ENCODE measurements around the gene MYCN. TPM values are rescaled to one million over a fixed set of nuclear protein-coding genes. Genes with fewer than 3 reads are reported as not detected.

MYCN gene
- total RNA-seq, 4 donors from 2014 or later, result not detected

DNA sequence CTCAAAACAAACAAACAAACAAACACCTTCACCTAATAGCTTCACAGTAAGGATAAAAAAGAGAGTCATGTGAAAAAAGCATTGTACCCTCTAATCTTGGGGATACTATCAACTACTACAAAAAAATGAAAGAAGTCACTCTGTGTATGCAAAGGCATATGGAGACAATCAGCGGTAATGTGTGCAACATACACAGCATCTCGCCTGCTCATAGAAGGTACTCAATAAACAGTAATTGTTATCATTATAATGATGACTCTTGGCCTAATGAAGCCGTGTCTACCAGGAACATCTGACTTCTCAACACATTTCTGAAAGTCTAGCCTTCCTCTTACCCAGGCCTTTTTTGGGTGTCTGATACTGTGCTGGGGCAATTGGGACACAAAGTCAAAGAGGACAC is 55.3 kb downstream of the MYCN start:
- TF ChIP-seq, protein P1, sequence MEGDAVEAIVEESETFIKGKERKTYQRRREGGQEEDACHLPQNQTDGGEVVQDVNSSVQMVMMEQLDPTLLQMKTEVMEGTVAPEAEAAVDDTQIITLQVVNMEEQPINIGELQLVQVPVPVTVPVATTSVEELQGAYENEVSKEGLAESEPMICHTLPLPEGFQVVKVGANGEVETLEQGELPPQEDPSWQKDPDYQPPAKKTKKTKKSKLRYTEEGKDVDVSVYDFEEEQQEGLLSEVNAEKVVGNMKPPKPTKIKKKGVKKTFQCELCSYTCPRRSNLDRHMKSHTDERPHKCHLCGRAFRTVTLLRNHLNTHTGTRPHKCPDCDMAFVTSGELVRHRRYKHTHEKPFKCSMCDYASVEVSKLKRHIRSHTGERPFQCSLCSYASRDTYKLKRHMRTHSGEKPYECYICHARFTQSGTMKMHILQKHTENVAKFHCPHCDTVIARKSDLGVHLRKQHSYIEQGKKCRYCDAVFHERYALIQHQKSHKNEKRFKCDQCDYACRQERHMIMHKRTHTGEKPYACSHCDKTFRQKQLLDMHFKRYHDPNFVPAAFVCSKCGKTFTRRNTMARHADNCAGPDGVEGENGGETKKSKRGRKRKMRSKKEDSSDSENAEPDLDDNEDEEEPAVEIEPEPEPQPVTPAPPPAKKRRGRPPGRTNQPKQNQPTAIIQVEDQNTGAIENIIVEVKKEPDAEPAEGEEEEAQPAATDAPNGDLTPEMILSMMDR (IDR thresholded peaks at IDR 0.05; ENCODE audit: low read depth), result no peak

Small RNA genes within 50 kb of the gene (small RNA-seq; reads per million reads assigned to genes)
- gene RF01210 (not detected), gene RN7SL104P (not detected)

Data from subcutaneous adipose tissue (tissue), 4 donors.